Activated CD8-positive, alpha-beta T cell treated with anti-CD3 and anti-CD28 coated beads for 36 hours (primary cell): ENCODE measurements around the gene HOXA10. TPM values are rescaled to one million over a fixed set of nuclear protein-coding genes. Genes with fewer than 3 reads are reported as not detected.
A peak's percentile ranks its signal among the peaks of the same experiment; 100 is the strongest.

ENCODE experiments used
- ATAC-seq: fragments of 200-7000 bp; cut with Tn5 transposase; one replicate; pipeline ENCODE4 v1.10.0; 2021; ENCODE audit warnings: mild to moderate bottlenecking, moderate library complexity
- CTCF ChIA-PET: fragments of 350-600 bp; sonication (Branson Sonifier 250); formaldehyde crosslinking; loops from one replicate; lab custom pipeline; 2021; ENCODE audit warnings: antibody characterized with exemption; lab: Charles Lee
- POLR2A ChIA-PET: fragments of 350-600 bp; sonication (Branson Sonifier 250); formaldehyde crosslinking; loops from one replicate; lab custom pipeline; 2021; ENCODE audit warnings: antibody characterized with exemption; lab: Charles Lee
- DNase-seq: peaks from one replicate; pipeline ENCODE4 v3.0.0-alpha.2; 2020
- H3K27ac Mint-ChIP-seq: one replicate; pipeline ENCODE4 v1.8.0; 2021; ENCODE audit warnings: mild to moderate bottlenecking, mixed read lengths
- H3K27me3 Mint-ChIP-seq: one replicate; pipeline ENCODE4 v1.8.0; 2021; ENCODE audit warnings: mixed read lengths
- H3K36me3 Mint-ChIP-seq: one replicate; pipeline ENCODE4 v1.8.0; 2021; ENCODE audit warnings: low read depth, mixed read lengths
- H3K4me1 Mint-ChIP-seq: one replicate; pipeline ENCODE4 v1.8.0; 2021; ENCODE audit warnings: low read depth, mixed read lengths
- H3K4me3 Mint-ChIP-seq: one replicate; pipeline ENCODE4 v1.8.0; 2021; ENCODE audit warnings: mild to moderate bottlenecking, moderate library complexity, mixed read lengths
- H3K9me3 Mint-ChIP-seq: one replicate; pipeline ENCODE4 v1.8.0; 2021; ENCODE audit warnings: mixed read lengths
- intact Hi-C: fragments of 100-400 bp; cut with micrococcal nuclease; formaldehyde crosslinking; loops from one replicate; pipeline ENCODE4 v1.10.0; 2022
- total RNA-seq, 2 experiments: library from RNA; stranded (reverse); gene quantifications; one replicate each; pipeline ENCODE4 v1.2.3, GENCODE V29; 2021
- TF ChIP-seq, protein P1 (sequence below): fragments of 200-600 bp; IDR thresholded peaks from one replicate; pipeline ENCODE4 v1.8.0; 2022; ENCODE audit warnings: antibody characterized with exemption, mild to moderate bottlenecking

Gene HOXA10
- total RNA-seq, 2 experiments from 2014 or later, result not detected

DNA sequence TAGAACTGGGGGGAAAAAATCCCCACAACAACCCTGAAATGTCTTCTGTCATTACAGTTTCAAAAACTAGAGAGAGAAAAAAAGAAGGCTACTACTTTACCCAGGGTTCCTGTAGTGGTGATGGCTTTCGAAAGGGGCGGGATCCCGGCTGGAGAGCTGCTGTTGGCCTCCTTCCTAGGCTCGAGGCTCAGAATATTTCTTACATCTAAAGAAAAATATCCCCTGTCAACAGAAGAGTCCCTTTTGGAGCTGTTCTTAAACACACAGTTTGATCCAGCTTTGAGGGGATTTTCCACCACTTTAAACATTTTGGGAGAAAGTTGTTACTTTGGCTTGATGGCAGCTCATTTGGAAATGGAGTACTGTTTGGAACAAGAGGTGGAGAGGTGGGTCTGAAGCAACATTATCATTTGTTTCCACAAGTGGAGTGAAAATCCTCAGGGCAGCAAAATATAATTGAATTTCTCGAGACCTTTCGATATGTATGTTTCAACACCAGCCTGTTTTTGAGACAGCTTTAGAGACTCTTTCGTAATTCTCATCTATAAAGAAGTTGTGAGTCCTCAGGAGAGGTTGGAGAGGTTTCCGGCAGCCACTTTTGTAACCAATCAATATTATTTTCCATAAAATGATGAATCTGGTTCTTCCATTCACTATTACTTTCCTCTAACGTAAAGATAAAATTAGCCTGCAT is 20.7 kb upstream of the HOXA10 start:
- ATAC-seq (no peak), DNase-seq (no peak)
- peaks cover 79% of the 10 kb centered on the region for H3K27me3 Mint-ChIP-seq
- H3K4me1 Mint-ChIP-seq, result peaks cover 22% of the 10 kb centered on the region
- intact Hi-C loops, result loop anchor here (5.0 kb wide), 3 partner anchors 38 to 587 kb away; partner anchors contain the start of gene HOXA7
- no peaks in the 10 kb centered on the region for H3K9me3 Mint-ChIP-seq
- TF ChIP-seq, protein P1, sequence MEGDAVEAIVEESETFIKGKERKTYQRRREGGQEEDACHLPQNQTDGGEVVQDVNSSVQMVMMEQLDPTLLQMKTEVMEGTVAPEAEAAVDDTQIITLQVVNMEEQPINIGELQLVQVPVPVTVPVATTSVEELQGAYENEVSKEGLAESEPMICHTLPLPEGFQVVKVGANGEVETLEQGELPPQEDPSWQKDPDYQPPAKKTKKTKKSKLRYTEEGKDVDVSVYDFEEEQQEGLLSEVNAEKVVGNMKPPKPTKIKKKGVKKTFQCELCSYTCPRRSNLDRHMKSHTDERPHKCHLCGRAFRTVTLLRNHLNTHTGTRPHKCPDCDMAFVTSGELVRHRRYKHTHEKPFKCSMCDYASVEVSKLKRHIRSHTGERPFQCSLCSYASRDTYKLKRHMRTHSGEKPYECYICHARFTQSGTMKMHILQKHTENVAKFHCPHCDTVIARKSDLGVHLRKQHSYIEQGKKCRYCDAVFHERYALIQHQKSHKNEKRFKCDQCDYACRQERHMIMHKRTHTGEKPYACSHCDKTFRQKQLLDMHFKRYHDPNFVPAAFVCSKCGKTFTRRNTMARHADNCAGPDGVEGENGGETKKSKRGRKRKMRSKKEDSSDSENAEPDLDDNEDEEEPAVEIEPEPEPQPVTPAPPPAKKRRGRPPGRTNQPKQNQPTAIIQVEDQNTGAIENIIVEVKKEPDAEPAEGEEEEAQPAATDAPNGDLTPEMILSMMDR, result no peak
- no peaks in the 10 kb centered on the region for H3K36me3 Mint-ChIP-seq
- H3K4me3 Mint-ChIP-seq, result no peak overlapping the region
- CTCF ChIA-PET, result interaction anchor here (0.8 to 3.2 kb wide), 14 partner anchors 9 to 883 kb away, joined by 3 to 42 read pairs (median 8); partner anchors contain the start of gene HOXA11
- POLR2A ChIA-PET, result no interaction called here
- H3K27ac Mint-ChIP-seq, result no peak overlapping the region

DNA sequence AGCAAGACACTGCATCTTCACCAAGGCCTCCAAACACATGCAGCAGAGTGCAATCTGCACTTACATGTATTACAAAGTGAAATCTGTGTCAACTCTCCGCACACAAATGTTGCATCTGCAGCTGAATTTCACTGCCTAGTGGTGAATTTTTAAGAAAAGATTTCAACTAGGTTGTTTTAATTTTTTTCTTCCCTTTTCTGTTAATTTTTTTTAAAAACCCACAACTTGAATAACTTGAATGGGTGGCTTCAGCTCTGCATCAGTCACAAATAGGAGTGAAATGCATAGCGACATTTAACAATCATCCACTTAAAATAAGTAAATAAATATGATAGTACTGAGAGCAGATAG is 19.9 kb upstream of the HOXA10 start:
- Mint-ChIP-seq H3K27ac (no peak overlapping the region), H3K36me3 (no peaks in the 10 kb centered on the region), H3K4me3 (no peak overlapping the region), H3K4me1 (peaks cover 24% of the 10 kb centered on the region), H3K9me3 (no peaks in the 10 kb centered on the region), H3K27me3 (peaks cover 85% of the 10 kb centered on the region)
- TF ChIP-seq, protein P1, result no peak
- ATAC-seq (no peak), DNase-seq (no peak)
- intact Hi-C loops, result no loop called here
- CTCF ChIA-PET, result interaction anchor here (1.2 to 3.2 kb wide), 4 partner anchors 8 to 35 kb away, joined by 3 to 28 read pairs (median 15); partner anchors contain the start of gene HOXA11
- POLR2A ChIA-PET, result no interaction called here

DNA sequence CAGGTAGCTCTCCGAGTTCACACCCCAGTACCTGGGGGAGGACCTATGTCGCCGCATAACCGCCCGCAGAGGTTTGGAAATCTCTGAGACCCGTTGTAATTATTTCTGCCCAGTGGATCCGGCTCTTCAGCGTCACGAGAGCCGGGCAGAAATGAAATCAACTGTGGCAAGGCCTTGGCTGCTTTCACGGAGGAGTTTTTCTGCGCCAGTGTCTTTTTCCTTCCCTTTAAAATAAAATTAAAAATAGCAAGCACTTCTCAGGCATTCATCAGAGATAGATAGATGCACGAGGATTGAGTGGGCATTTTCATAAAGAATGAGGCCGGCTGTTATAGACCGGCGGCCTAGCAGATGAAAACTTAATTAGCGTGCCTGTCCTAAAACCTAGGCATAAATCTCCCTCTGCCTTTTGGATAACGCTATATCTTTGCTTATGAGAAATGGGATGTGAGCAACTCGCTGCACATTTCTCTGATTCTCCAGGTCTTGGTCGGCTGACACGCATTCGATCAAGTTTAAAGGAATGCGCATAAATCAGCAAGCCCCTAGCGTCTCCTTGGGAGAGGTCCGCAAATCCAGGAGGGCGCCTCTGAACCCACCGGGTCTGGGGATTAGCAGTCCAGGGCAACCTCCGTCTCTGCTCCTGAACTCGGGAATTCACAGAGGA is 19.3 kb upstream of the HOXA10 start:
- peaks cover 24% of the 10 kb centered on the region for H3K4me1 Mint-ChIP-seq
- ChIA-PET CTCF (interaction anchor here (0.9 to 3.2 kb wide), 7 partner anchors 10 to 35 kb away, joined by 3 to 25 read pairs (median 4); no protein-coding TSS in a partner anchor), POLR2A (no interaction called here)
- no peaks in the 10 kb centered on the region for H3K9me3 Mint-ChIP-seq
- H3K27me3 Mint-ChIP-seq, result peaks cover 85% of the 10 kb centered on the region
- intact Hi-C loops, result no loop called here
- H3K27ac Mint-ChIP-seq, result no peak overlapping the region
- no peak for ATAC-seq
- no peak for DNase-seq
- peak overlapping the region; percentile 10 for H3K4me3 Mint-ChIP-seq
- TF ChIP-seq, protein P1, result no peak
- H3K36me3 Mint-ChIP-seq, result no peaks in the 10 kb centered on the region

DNA sequence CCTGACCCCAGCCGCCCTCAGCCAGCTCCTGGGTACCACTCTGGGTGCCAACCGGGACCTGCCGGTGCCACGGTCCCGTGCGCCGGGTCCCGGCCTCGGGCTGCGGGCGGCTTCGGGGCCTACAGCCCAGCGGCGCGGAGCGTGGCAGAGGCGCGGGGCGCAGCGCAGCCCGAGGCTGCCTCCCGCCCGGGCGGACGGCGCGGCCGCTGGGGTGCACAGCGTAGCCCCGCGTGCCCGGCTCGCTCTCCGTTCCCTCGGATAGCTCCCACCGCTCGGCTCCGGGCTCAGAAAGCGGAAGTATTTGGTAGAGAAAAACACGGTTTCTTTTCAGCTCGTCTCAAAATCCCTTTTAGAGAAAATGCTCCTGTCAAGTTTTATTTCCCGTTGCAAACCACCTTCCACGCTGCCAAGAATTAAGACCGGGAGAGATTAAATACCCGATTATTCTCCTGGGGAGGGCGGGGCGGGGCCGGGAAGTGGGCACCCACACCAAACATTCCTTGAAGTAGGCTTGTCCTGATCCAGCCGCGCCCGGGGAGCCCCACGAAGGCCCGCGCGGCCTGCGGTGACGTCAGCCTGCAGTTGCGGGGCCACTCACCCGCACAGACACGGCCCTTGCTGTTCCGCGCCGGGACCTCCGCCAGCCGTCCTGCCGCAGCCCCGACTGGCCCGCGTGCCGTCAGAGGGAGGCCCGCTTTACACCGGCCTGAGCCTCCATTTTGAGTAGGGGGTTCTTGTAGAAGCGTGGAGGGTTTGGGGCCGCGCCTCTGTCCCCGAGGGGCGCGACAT is 18.6 kb upstream of the HOXA10 start:
- Mint-ChIP-seq H3K4me3 (peak overlapping the region; percentile 46), H3K27ac (no peak overlapping the region), H3K9me3 (no peaks in the 10 kb centered on the region), H3K36me3 (no peaks in the 10 kb centered on the region), H3K4me1 (peaks cover 26% of the 10 kb centered on the region), H3K27me3 (peaks cover 85% of the 10 kb centered on the region)
- TF ChIP-seq, protein P1, result no peak
- ATAC-seq (peak; percentile 50), DNase-seq (no peak)
- ChIA-PET POLR2A (interaction anchor here (1.5 kb wide), 1 partner anchor 47 kb away, joined by 3 read pairs; no protein-coding TSS in a partner anchor), CTCF (interaction anchor here (0.9 to 1.5 kb wide), 6 partner anchors 9 to 30 kb away, joined by 3 to 7 read pairs (median 4); no protein-coding TSS in a partner anchor)
- intact Hi-C loops, result no loop called here
